Measurements from ENCODE around the gene TRIM29. TPM values are rescaled to one million over a fixed set of nuclear protein-coding genes. Genes with fewer than 3 reads are reported as not detected.
A peak's percentile ranks its signal among the peaks of the same experiment; 100 is the strongest.

The TRIM29 gene
- total RNA-seq, 1 donor from 2014 or later, result not detected

DNA sequence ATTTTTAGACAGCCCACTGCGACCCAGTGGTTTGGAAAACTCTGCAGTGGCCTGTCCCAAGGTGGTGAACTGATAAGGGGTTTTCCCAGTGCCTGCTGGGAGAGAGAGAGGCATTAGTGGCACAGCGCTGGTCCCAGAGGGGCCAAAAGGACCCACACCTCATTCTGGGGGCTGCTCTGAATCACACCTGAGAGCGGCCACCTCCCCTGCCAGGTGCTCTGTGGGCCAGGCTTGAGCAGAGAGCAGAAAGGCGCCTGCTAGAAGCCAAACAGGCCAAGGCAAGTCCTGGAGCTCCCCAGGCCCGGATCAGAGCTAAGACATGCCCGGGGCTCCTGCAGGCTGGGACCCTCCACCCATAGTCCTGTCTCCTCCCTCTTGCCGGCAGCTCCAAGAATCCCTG lies 20.9 kb downstream of the TRIM29 start:
- H3K36me3 Mint-ChIP-seq (ENCODE audit: low read depth, unreplicated experiment), result no peaks in the 10 kb centered on the region
- H3K27ac Mint-ChIP-seq (ENCODE audit: unreplicated experiment), result no peak overlapping the region
- DNase-seq (ENCODE audit: low spot score), result no peak
- H3K9me3 Mint-ChIP-seq (ENCODE audit: unreplicated experiment), result no peaks in the 10 kb centered on the region
- no peak overlapping the region for H3K4me3 Mint-ChIP-seq (ENCODE audit: unreplicated experiment)
- H3K27me3 Mint-ChIP-seq (ENCODE audit: unreplicated experiment), result peaks cover 21% of the 10 kb centered on the region
- H3K4me1 Mint-ChIP-seq (ENCODE audit: unreplicated experiment), result peaks cover 3% of the 10 kb centered on the region
- no peak for TF ChIP-seq CTCF (IDR thresholded peaks at IDR 0.05; ENCODE audit: unreplicated experiment)

DNA sequence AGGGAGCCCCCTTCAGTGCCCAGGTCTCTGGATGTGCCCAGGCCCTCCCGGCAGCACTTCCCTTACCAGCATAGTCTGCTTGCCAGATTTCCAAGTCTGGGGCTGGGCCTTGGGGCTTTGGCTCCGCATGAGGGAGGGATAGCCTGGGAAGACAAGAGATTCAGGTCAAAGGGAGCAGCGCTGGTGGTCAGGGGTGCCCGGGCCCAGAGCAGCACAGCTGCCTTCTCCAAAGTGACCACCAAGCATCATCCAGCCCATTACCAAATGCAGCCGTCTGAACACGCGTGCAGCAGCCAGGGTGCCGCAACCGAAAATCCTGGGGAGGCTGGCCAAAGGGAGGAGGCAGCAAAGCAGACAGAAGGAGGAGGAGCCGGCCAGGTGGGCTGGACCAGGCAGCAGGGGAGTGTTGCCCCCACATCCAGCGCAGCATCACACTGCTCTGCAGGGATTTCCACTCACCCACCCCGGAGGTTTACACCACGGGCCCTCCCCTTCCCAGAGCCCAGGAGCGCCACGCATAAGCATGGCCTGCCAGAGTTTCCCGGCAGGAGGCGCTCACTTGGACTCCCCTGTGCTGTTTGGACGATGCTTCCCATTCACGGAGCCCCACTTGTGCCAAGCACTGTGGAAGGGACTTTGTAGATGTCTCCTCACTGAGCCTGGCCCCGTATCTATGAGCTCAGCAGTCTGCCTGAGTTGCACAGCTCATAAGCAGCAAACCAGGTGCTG lies 22.5 kb downstream of the TRIM29 start:
- no peaks in the 10 kb centered on the region for H3K36me3 Mint-ChIP-seq (ENCODE audit: low read depth, unreplicated experiment)
- no peak for TF ChIP-seq CTCF (IDR thresholded peaks at IDR 0.05; ENCODE audit: unreplicated experiment)
- H3K27me3 Mint-ChIP-seq (ENCODE audit: unreplicated experiment), result peaks cover 25% of the 10 kb centered on the region
- H3K4me1 Mint-ChIP-seq (ENCODE audit: unreplicated experiment), result no peaks in the 10 kb centered on the region
- no peaks in the 10 kb centered on the region for H3K9me3 Mint-ChIP-seq (ENCODE audit: unreplicated experiment)
- no peak for DNase-seq (ENCODE audit: low spot score)
- no peak overlapping the region for H3K4me3 Mint-ChIP-seq (ENCODE audit: unreplicated experiment)
- no peak overlapping the region for H3K27ac Mint-ChIP-seq (ENCODE audit: unreplicated experiment)

- H3K27me3 Mint-ChIP-seq (ENCODE audit: unreplicated experiment), result peaks cover 17% of the 10 kb centered on the region
- TF ChIP-seq CTCF (IDR thresholded peaks at IDR 0.05; ENCODE audit: unreplicated experiment), result no peak
- H3K36me3 Mint-ChIP-seq (ENCODE audit: low read depth, unreplicated experiment), result no peaks in the 10 kb centered on the region
- H3K4me3 Mint-ChIP-seq (ENCODE audit: unreplicated experiment), result no peak overlapping the region
- no peaks in the 10 kb centered on the region for H3K9me3 Mint-ChIP-seq (ENCODE audit: unreplicated experiment)
- no peak for DNase-seq (ENCODE audit: low spot score)
- peak overlapping the region; percentile 23 for H3K27ac Mint-ChIP-seq (ENCODE audit: unreplicated experiment)
- no peaks in the 10 kb centered on the region for H3K4me1 Mint-ChIP-seq (ENCODE audit: unreplicated experiment)
Observed at GRCh38 chr11:120112174-120112796, 25.6 kb downstream of the TRIM29 start.

- Mint-ChIP-seq H3K9me3 (ENCODE audit: unreplicated experiment) (no peaks in the 10 kb centered on the region), H3K4me1 (ENCODE audit: unreplicated experiment) (no peaks in the 10 kb centered on the region), H3K4me3 (ENCODE audit: unreplicated experiment) (no peak overlapping the region), H3K27ac (ENCODE audit: unreplicated experiment) (no peak overlapping the region), H3K27me3 (ENCODE audit: unreplicated experiment) (peaks cover 13% of the 10 kb centered on the region), H3K36me3 (ENCODE audit: low read depth, unreplicated experiment) (peaks cover 5% of the 10 kb centered on the region)
- TF ChIP-seq CTCF (IDR thresholded peaks at IDR 0.05; ENCODE audit: unreplicated experiment), result no peak
- no peak for DNase-seq (ENCODE audit: low spot score)
Observed at GRCh38 chr11:120109531-120109930, 28.4 kb downstream of the TRIM29 start.

- Mint-ChIP-seq H3K36me3 (ENCODE audit: low read depth, unreplicated experiment) (peaks cover 5% of the 10 kb centered on the region), H3K27ac (ENCODE audit: unreplicated experiment) (no peak overlapping the region), H3K9me3 (ENCODE audit: unreplicated experiment) (no peaks in the 10 kb centered on the region), H3K4me3 (ENCODE audit: unreplicated experiment) (no peak overlapping the region), H3K27me3 (ENCODE audit: unreplicated experiment) (peaks cover 12% of the 10 kb centered on the region), H3K4me1 (ENCODE audit: unreplicated experiment) (no peaks in the 10 kb centered on the region)
- no peak for TF ChIP-seq CTCF (IDR thresholded peaks at IDR 0.05; ENCODE audit: unreplicated experiment)
- DNase-seq (ENCODE audit: low spot score), result no peak
Observed at GRCh38 chr11:120108785-120109168, 29.1 kb downstream of the TRIM29 start.

Measured in endothelial cell (in vitro differentiated cells).